Measurements from ENCODE around the gene KIF22. TPM values are rescaled to one million over a fixed set of nuclear protein-coding genes. Genes with fewer than 3 reads are reported as not detected.

Gene KIF22
- total RNA-seq, 4 donors from 2014 or later: 38.4 to 68.6 (median 57.2) TPM

DNA sequence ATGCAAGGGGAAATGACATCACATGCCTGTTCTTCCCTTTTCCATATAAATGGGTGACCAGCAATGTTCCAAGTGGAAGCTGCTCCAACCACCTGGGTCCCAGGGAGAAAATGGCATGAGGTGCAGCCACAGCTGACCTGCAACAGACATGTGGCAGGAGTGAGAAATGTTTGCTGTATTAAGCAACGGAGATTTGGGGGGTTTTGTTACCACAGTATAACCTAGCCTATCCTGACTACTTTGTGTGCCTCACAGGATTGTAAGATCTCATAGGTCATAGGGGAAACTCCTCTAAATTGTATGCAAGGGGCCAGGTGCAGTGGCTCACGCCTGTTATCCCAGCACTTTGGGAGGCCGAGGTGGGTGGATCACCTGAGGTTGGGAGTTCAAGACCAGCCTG is 60.4 kb downstream of the KIF22 start:
- TF ChIP-seq, protein P1, sequence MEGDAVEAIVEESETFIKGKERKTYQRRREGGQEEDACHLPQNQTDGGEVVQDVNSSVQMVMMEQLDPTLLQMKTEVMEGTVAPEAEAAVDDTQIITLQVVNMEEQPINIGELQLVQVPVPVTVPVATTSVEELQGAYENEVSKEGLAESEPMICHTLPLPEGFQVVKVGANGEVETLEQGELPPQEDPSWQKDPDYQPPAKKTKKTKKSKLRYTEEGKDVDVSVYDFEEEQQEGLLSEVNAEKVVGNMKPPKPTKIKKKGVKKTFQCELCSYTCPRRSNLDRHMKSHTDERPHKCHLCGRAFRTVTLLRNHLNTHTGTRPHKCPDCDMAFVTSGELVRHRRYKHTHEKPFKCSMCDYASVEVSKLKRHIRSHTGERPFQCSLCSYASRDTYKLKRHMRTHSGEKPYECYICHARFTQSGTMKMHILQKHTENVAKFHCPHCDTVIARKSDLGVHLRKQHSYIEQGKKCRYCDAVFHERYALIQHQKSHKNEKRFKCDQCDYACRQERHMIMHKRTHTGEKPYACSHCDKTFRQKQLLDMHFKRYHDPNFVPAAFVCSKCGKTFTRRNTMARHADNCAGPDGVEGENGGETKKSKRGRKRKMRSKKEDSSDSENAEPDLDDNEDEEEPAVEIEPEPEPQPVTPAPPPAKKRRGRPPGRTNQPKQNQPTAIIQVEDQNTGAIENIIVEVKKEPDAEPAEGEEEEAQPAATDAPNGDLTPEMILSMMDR (IDR thresholded peaks at IDR 0.05): no peak
- TF ChIP-seq POLR2A (IDR thresholded peaks at IDR 0.05): no peak
- Histone ChIP-seq H3K27me3 (no peaks in the 10 kb centered on the region), H3K9me3 (no peaks in the 10 kb centered on the region), H3K36me3 (peaks cover 12 to 16% of the 10 kb centered on the region in 2 donors), H3K4me3 (replicated peaks in 1 of 3) (no peak overlapping the region), H3K27ac (no peak overlapping the region), H3K4me1 (peaks cover 0 to 8% of the 10 kb centered on the region in 2 donors)
- intact Hi-C loops (cut with DNase I): no loop called here
- WGBS, 2 donors: 87 to 97% methylated on average over 3 of the region's 3 CpGs
- DNase-seq: no peak

DNA sequence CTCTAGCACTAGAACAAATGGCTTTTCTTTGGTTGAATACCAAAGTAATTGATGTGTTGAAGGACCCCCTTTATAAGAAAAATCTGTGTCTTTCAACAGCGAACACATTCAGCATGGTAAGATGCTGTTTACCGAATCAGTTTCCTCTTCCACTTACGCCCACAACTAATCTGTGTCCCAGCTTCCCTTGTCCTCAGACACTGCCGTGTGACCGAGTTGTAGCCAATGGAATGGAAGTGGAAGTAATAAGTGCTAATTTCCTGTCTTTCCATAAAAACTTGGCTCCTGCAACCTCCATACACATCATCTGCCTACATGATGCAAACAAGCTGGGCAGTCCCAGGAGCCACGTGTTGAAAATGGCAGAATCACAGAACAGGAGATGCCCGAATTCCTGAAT is 62.1 kb downstream of the KIF22 start:
- Histone ChIP-seq H3K9me3 (no peaks in the 10 kb centered on the region), H3K27ac (no peak overlapping the region), H3K4me3 (replicated peaks in 1 of 3) (no peak overlapping the region), H3K36me3 (peaks cover 2% of the 10 kb centered on the region in 2 donors), H3K27me3 (no peaks in the 10 kb centered on the region), H3K4me1 (peaks cover 0 to 8% of the 10 kb centered on the region in 2 donors)
- TF ChIP-seq, protein P1 (IDR thresholded peaks at IDR 0.05): no peak
- no peak for TF ChIP-seq POLR2A (IDR thresholded peaks at IDR 0.05)
- DNase-seq: no peak
- 52 to 55% methylated on average over 7 of the region's 7 CpGs for WGBS, 2 donors
- intact Hi-C loops (cut with DNase I): no loop called here

DNA sequence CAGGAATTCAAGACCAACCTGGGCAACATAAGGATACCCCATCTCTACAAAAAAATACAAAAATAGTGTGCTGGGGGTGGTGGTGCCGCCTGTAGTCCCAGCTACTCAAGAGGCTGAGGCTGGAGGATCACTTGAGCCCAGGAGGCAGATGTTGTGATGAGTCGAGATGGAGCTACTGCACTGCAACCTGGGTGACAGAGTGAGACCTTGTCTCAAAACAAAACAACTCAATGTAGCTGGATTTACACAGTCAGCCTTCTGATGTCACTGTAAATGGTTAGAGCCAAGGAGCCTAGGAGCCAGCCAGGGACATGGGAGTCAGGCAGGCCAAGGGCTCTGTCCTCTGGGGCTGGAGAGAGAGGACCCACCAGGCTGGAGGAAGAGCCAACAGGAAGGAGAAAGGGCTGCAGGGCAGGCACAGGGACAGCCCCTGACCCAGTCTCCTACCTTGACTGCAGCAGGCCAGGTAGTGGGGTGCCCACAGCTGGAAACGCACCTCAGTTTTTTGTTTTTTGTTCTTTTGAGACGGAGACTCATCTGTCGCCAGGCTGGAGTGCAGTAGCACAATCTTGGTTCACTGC is 64.1 kb downstream of the KIF22 start:
- H3K27me3 ChIP-seq: no peaks in the 10 kb centered on the region
- H3K36me3 ChIP-seq: peaks cover 9 to 10% of the 10 kb centered on the region in 2 donors
- WGBS, 2 donors: 74 to 79% methylated on average over 5 of the region's 5 CpGs
- no peaks in the 10 kb centered on the region for H3K9me3 ChIP-seq
- no peak for DNase-seq
- no peaks in the 10 kb centered on the region for H3K4me1 ChIP-seq
- TF ChIP-seq POLR2A (IDR thresholded peaks at IDR 0.05): no peak
- TF ChIP-seq, protein P1 (IDR thresholded peaks at IDR 0.05): no peak
- H3K27ac ChIP-seq: no peak overlapping the region
- no peak overlapping the region for H3K4me3 ChIP-seq (replicated peaks in 1 of 3)
- intact Hi-C loops (cut with DNase I): no loop called here

Small RNA genes within 50 kb of the gene (small RNA-seq; reads per million reads assigned to genes)
- gene AC009133.6 (not detected), gene AC120114.4 (not detected)

Other genes starting within 250 kb of the KIF22 start
- gene SPN, start 127.5 kb upstream of the KIF22 start, total RNA-seq: 1 to 10 TPM in 1 of 4 donors, under 1 TPM in 3; 0.67 to 3.4 (median 0.86) TPM
- gene QPRT, start 111.6 kb upstream of the KIF22 start, total RNA-seq: 1 to 10 TPM; 1.7 to 5.6 (median 3.0) TPM
- gene C16orf54, start 44.8 kb upstream of the KIF22 start, total RNA-seq: under 1 TPM; 0.22 to 0.83 (median 0.37) TPM
- gene ZG16, start 12.5 kb upstream of the KIF22 start, total RNA-seq: not detected
- 100 to 1,000 TPM in 2 of 4 donors, 10 to 100 TPM in 2; 80.4 to 132 (median 107) TPM for gene MAZ, start 15.8 kb downstream of the KIF22 start, total RNA-seq
- 1 to 10 TPM in 3 of 4 donors, under 1 TPM in 1; 0.89 to 4.0 (median 2.4) TPM for gene PRRT2, start 21.4 kb downstream of the KIF22 start, total RNA-seq
- gene PAGR1, start 25.4 kb downstream of the KIF22 start, total RNA-seq: 10 to 100 TPM; 38.2 to 75.0 (median 55.2) TPM
- 100 to 1,000 TPM in 1 of 4 donors, 10 to 100 TPM in 3; 70.1 to 127 (median 90.6) TPM for gene MVP, start 29.7 kb downstream of the KIF22 start, total RNA-seq
- 100 to 1,000 TPM in 2 of 4 donors, 10 to 100 TPM in 2; 79.3 to 122 (median 99.3) TPM for gene CDIPT, start 72.5 kb downstream of the KIF22 start, total RNA-seq
- gene SEZ6L2, start 108.8 kb downstream of the KIF22 start, total RNA-seq: 1 to 10 TPM in 2 of 4 donors, under 1 TPM in 2; 0.33 to 1.5 (median 0.79) TPM
- not detected for gene ASPHD1, start 109.7 kb downstream of the KIF22 start, total RNA-seq
- gene KCTD13, start 135.5 kb downstream of the KIF22 start, total RNA-seq: 10 to 100 TPM in 3 of 4 donors, 1 to 10 TPM in 1; 9.8 to 27.5 (median 15.5) TPM
- gene TMEM219, start 171.3 kb downstream of the KIF22 start, total RNA-seq: 100 to 1,000 TPM in 3 of 4 donors, 10 to 100 TPM in 1; 93.2 to 140 (median 135) TPM
- 10 to 100 TPM; 48.8 to 62.6 (median 55.2) TPM for gene TAOK2, start 183.1 kb downstream of the KIF22 start, total RNA-seq
- 10 to 100 TPM; 10.7 to 23.1 (median 18.4) TPM for gene HIRIP3, start 204.9 kb downstream of the KIF22 start, total RNA-seq
- 100 to 1,000 TPM in 3 of 4 donors, 10 to 100 TPM in 1; 45.9 to 165 (median 142) TPM for gene INO80E, start 205.5 kb downstream of the KIF22 start, total RNA-seq
- gene DOC2A, start 220.3 kb downstream of the KIF22 start, total RNA-seq: 1 to 10 TPM in 1 of 4 donors, under 1 TPM in 2, not detected in 1; 0.22 to 1.2 (median 0.94) TPM
- gene C16orf92, start 232.4 kb downstream of the KIF22 start, total RNA-seq: not detected
- under 1 TPM in 2 of 4 donors, not detected in 2; 0.54 to 0.79 TPM for gene TLCD3B, start 240.5 kb downstream of the KIF22 start, total RNA-seq